ENCODE measurements around the gene GRIK2.

GRIK2 gene

GRCh38 chr6:101779051-101779844, 385.7 kb downstream of the GRIK2 start:
- H3K4me3 Mint-ChIP-seq: no peak overlapping the region
- no peaks in the 10 kb centered on the region for H3K27me3 Mint-ChIP-seq
- peaks cover 4% of the 10 kb centered on the region for H3K9me3 Mint-ChIP-seq
- no peak for DNase-seq
- H3K36me3 Mint-ChIP-seq (ENCODE audit: low read depth): no peaks in the 10 kb centered on the region
- no peaks in the 10 kb centered on the region for H3K4me1 Mint-ChIP-seq (ENCODE audit: low read depth)
- no peak overlapping the region for H3K27ac Mint-ChIP-seq

GRCh38 chr6:101783287-101783686, 389.8 kb downstream of the GRIK2 start:
- H3K4me1 Mint-ChIP-seq (ENCODE audit: low read depth): no peaks in the 10 kb centered on the region
- peaks cover 16% of the 10 kb centered on the region for H3K9me3 Mint-ChIP-seq
- H3K36me3 Mint-ChIP-seq (ENCODE audit: low read depth): no peaks in the 10 kb centered on the region
- H3K27me3 Mint-ChIP-seq: no peaks in the 10 kb centered on the region
- no peak for DNase-seq
- no peak overlapping the region for H3K27ac Mint-ChIP-seq
- no peak overlapping the region for H3K4me3 Mint-ChIP-seq

GRCh38 chr6:101784094-101784493, 390.6 kb downstream of the GRIK2 start:
- H3K27ac Mint-ChIP-seq: no peak overlapping the region
- H3K27me3 Mint-ChIP-seq: no peaks in the 10 kb centered on the region
- no peak overlapping the region for H3K4me3 Mint-ChIP-seq
- H3K4me1 Mint-ChIP-seq (ENCODE audit: low read depth): no peaks in the 10 kb centered on the region
- no peak for DNase-seq
- peaks cover 19% of the 10 kb centered on the region for H3K9me3 Mint-ChIP-seq
- no peaks in the 10 kb centered on the region for H3K36me3 Mint-ChIP-seq (ENCODE audit: low read depth)

- Mint-ChIP-seq H3K4me1 (ENCODE audit: low read depth) (no peaks in the 10 kb centered on the region), H3K36me3 (ENCODE audit: low read depth) (no peaks in the 10 kb centered on the region), H3K4me3 (no peak overlapping the region)
These were observed 406.0 kb downstream of the GRIK2 start for GRCh38 chr6:101799531-101799930.

GRCh38 chr6:101800598-101800997, 407.1 kb downstream of the GRIK2 start:
- DNase-seq: no peak
- no peaks in the 10 kb centered on the region for H3K9me3 Mint-ChIP-seq
- no peak overlapping the region for H3K4me3 Mint-ChIP-seq
- no peaks in the 10 kb centered on the region for H3K4me1 Mint-ChIP-seq (ENCODE audit: low read depth)
- no peaks in the 10 kb centered on the region for H3K27me3 Mint-ChIP-seq
- no peak overlapping the region for H3K27ac Mint-ChIP-seq
- no peaks in the 10 kb centered on the region for H3K36me3 Mint-ChIP-seq (ENCODE audit: low read depth)

More at GRCh38 chr6:101799531-101799930, 406.0 kb downstream of the GRIK2 start:
- Mint-ChIP-seq H3K27me3 (no peaks in the 10 kb centered on the region), H3K9me3 (no peaks in the 10 kb centered on the region), H3K27ac (no peak overlapping the region)
- no peak for DNase-seq

- Mint-ChIP-seq H3K9me3 (no peaks in the 10 kb centered on the region), H3K36me3 (ENCODE audit: low read depth) (no peaks in the 10 kb centered on the region), H3K4me1 (ENCODE audit: low read depth) (no peaks in the 10 kb centered on the region), H3K27ac (no peak overlapping the region), H3K4me3 (no peak overlapping the region), H3K27me3 (no peaks in the 10 kb centered on the region)
- no peak for DNase-seq
These were observed 409.6 kb downstream of the GRIK2 start for GRCh38 chr6:101803136-101803535.

GRCh38 chr6:101806241-101806640, 412.7 kb downstream of the GRIK2 start:
- Mint-ChIP-seq H3K27me3 (no peaks in the 10 kb centered on the region), H3K27ac (no peak overlapping the region), H3K4me3 (no peak overlapping the region), H3K4me1 (ENCODE audit: low read depth) (no peaks in the 10 kb centered on the region), H3K36me3 (ENCODE audit: low read depth) (no peaks in the 10 kb centered on the region), H3K9me3 (no peaks in the 10 kb centered on the region)
- no peak for DNase-seq

GRCh38 chr6:101811108-101811507, 417.6 kb downstream of the GRIK2 start:
- no peaks in the 10 kb centered on the region for H3K4me1 Mint-ChIP-seq (ENCODE audit: low read depth)
- no peaks in the 10 kb centered on the region for H3K9me3 Mint-ChIP-seq
- H3K27me3 Mint-ChIP-seq: no peaks in the 10 kb centered on the region
- DNase-seq: no peak
- no peaks in the 10 kb centered on the region for H3K36me3 Mint-ChIP-seq (ENCODE audit: low read depth)
- H3K27ac Mint-ChIP-seq: no peak overlapping the region
- H3K4me3 Mint-ChIP-seq: no peak overlapping the region

- no peak for DNase-seq
- Mint-ChIP-seq H3K27ac (no peak overlapping the region), H3K36me3 (ENCODE audit: low read depth) (no peaks in the 10 kb centered on the region), H3K4me1 (ENCODE audit: low read depth) (no peaks in the 10 kb centered on the region), H3K27me3 (no peaks in the 10 kb centered on the region), H3K4me3 (no peak overlapping the region), H3K9me3 (peaks cover 5% of the 10 kb centered on the region)
These were observed 423.2 kb downstream of the GRIK2 start for GRCh38 chr6:101816716-101817115.

GRCh38 chr6:101818051-101818450, 424.5 kb downstream of the GRIK2 start:
- H3K36me3 Mint-ChIP-seq (ENCODE audit: low read depth): no peaks in the 10 kb centered on the region
- H3K27ac Mint-ChIP-seq: no peak overlapping the region
- no peak for DNase-seq
- H3K9me3 Mint-ChIP-seq: peaks cover 5% of the 10 kb centered on the region
- H3K27me3 Mint-ChIP-seq: no peaks in the 10 kb centered on the region
- H3K4me3 Mint-ChIP-seq: no peak overlapping the region
- H3K4me1 Mint-ChIP-seq (ENCODE audit: low read depth): no peaks in the 10 kb centered on the region

- Mint-ChIP-seq H3K36me3 (ENCODE audit: low read depth) (no peaks in the 10 kb centered on the region), H3K4me1 (ENCODE audit: low read depth) (no peaks in the 10 kb centered on the region), H3K27me3 (no peaks in the 10 kb centered on the region), H3K4me3 (no peak overlapping the region), H3K9me3 (peaks cover 25% of the 10 kb centered on the region), H3K27ac (no peak overlapping the region)
- no peak for DNase-seq
These were observed 431.2 kb downstream of the GRIK2 start for GRCh38 chr6:101824551-101825345.

GRCh38 chr6:101826269-101826668, 432.8 kb downstream of the GRIK2 start:
- no peak for DNase-seq
- H3K27ac Mint-ChIP-seq: no peak overlapping the region
- no peaks in the 10 kb centered on the region for H3K27me3 Mint-ChIP-seq

GRCh38 chr6:101826678-101827077, 433.2 kb downstream of the GRIK2 start:
- no peak overlapping the region for H3K4me3 Mint-ChIP-seq
- H3K27ac Mint-ChIP-seq: no peak overlapping the region
- H3K4me1 Mint-ChIP-seq (ENCODE audit: low read depth): no peaks in the 10 kb centered on the region
- no peaks in the 10 kb centered on the region for H3K27me3 Mint-ChIP-seq
- H3K9me3 Mint-ChIP-seq: peaks cover 28% of the 10 kb centered on the region
- H3K36me3 Mint-ChIP-seq (ENCODE audit: low read depth): no peaks in the 10 kb centered on the region
- no peak for DNase-seq

More at GRCh38 chr6:101826269-101826668, 432.8 kb downstream of the GRIK2 start:
- H3K36me3 Mint-ChIP-seq (ENCODE audit: low read depth): no peaks in the 10 kb centered on the region
- H3K4me3 Mint-ChIP-seq: no peak overlapping the region
- H3K9me3 Mint-ChIP-seq: peaks cover 27% of the 10 kb centered on the region
- no peaks in the 10 kb centered on the region for H3K4me1 Mint-ChIP-seq (ENCODE audit: low read depth)

- no peak overlapping the region for H3K27ac Mint-ChIP-seq
These were observed 437.1 kb downstream of the GRIK2 start for GRCh38 chr6:101830501-101831031.

GRCh38 chr6:101832371-101832770, 438.9 kb downstream of the GRIK2 start:
- no peak for DNase-seq
- Mint-ChIP-seq H3K4me1 (ENCODE audit: low read depth) (no peaks in the 10 kb centered on the region), H3K36me3 (ENCODE audit: low read depth) (no peaks in the 10 kb centered on the region), H3K27me3 (no peaks in the 10 kb centered on the region), H3K9me3 (peaks cover 24% of the 10 kb centered on the region), H3K4me3 (no peak overlapping the region), H3K27ac (no peak overlapping the region)

More at GRCh38 chr6:101830501-101831031, 437.1 kb downstream of the GRIK2 start:
- H3K4me1 Mint-ChIP-seq (ENCODE audit: low read depth): no peaks in the 10 kb centered on the region
- H3K9me3 Mint-ChIP-seq: peaks cover 25% of the 10 kb centered on the region
- H3K36me3 Mint-ChIP-seq (ENCODE audit: low read depth): no peaks in the 10 kb centered on the region
- no peak for DNase-seq
- no peaks in the 10 kb centered on the region for H3K27me3 Mint-ChIP-seq
- no peak overlapping the region for H3K4me3 Mint-ChIP-seq

Data from activated T-cell treated with anti-CD3 and anti-CD28 coated beads, Interleukin-2, amount 50 U/mL, for 24 hours (primary cell).